A673 (cell line): Measurements from ENCODE around the gene TEX54.

Source experiments
- EZH2 ChIP-seq: fragments of 200-600 bp; sonication (generic); IDR thresholded peaks from 2 replicates; pipeline ENCODE4 v1.6.1; 2017; ENCODE audit warnings: borderline replicate concordance, low read depth, mild to moderate bottlenecking, mixed read lengths, antibody characterized with exemption, low read length; ENCODE audit not compliant: poor library complexity, severe bottlenecking
- TF ChIP-seq, protein P1 (sequence below): fragments of 300-800, 200-600 bp; sonication (generic); conservative IDR thresholded peaks from 2 replicates; pipeline ENCODE4 v1.5.1; 2017; ENCODE audit warnings: low read depth, mild to moderate bottlenecking, antibody characterized with exemption, low read length, moderate library complexity, mixed read lengths

DNA sequence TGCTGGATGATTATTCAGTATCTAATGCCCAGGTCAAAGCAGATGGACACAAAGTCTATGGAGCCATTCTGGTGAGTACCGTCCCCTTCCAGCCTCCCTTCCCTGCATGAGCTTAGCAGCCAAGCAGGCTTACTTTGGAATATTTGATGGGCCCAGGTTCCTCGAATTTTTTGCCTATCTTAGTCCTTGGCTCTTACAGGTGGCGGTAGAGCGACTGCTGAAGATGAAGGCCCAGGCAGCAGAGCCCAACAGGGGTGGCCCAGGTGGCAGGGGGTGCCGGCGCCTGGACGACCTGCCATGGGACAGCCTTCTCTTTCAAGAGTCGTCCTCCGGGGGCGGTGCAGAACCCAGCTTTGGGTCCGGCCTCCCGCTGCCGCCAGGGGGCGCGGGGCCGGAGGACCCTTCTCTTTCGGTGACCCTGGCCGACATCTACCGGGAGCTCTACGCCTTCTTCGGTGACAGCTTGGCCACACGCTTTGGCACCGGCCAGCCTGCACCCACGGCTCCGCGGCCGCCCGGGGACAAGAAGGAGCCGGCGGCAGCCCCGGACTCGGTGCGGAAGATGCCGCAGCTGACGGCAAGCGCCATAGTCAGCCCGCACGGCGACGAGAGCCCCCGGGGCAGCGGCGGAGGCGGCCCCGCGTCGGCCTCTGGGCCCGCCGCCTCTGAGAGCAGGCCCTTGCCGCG, 46.2 kb downstream of the TEX54 start:
- TF ChIP-seq, protein P1, sequence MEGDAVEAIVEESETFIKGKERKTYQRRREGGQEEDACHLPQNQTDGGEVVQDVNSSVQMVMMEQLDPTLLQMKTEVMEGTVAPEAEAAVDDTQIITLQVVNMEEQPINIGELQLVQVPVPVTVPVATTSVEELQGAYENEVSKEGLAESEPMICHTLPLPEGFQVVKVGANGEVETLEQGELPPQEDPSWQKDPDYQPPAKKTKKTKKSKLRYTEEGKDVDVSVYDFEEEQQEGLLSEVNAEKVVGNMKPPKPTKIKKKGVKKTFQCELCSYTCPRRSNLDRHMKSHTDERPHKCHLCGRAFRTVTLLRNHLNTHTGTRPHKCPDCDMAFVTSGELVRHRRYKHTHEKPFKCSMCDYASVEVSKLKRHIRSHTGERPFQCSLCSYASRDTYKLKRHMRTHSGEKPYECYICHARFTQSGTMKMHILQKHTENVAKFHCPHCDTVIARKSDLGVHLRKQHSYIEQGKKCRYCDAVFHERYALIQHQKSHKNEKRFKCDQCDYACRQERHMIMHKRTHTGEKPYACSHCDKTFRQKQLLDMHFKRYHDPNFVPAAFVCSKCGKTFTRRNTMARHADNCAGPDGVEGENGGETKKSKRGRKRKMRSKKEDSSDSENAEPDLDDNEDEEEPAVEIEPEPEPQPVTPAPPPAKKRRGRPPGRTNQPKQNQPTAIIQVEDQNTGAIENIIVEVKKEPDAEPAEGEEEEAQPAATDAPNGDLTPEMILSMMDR: peak; percentile 98
- no peak for TF ChIP-seq EZH2
